Testis (tissue), 3 donors: ENCODE results near the gene PLAAT5. TPM values are rescaled to one million over a fixed set of nuclear protein-coding genes. Genes with fewer than 3 reads are reported as not detected.

Experiments
- DNase-seq: peaks from one replicate; pipeline ENCODE4 v3.0.0-alpha.2; 2019
- H3K27ac ChIP-seq, 2 donors: fragments of 200-600 bp; sonication (generic); one replicate each; pipeline ENCODE4 v1.5.1; 2019
- H3K27me3 ChIP-seq: fragments of 200-600 bp; sonication (generic); one replicate; pipeline ENCODE4 v1.5.1; 2019
- H3K36me3 ChIP-seq: fragments of 200-600 bp; sonication (generic); one replicate; pipeline ENCODE4 v1.5.1; 2017; ENCODE audit warnings: low read depth; ENCODE audit errors: missing control alignments
- H3K4me1 ChIP-seq: fragments of 200-600 bp; sonication (generic); one replicate; pipeline ENCODE4 v1.5.1; 2019
- H3K4me3 ChIP-seq, 2 donors: fragments of 200-600 bp; sonication (generic); one replicate each; pipeline ENCODE4 v1.5.1; 2017 to 2019
- H3K9me3 ChIP-seq: fragments of 200-600 bp; sonication (generic); one replicate; pipeline ENCODE4 v1.5.1; 2017
- CTCF ChIP-seq, 3 experiments: fragments of 450-650 bp in 2 of 3; fragments of 200-600 bp in 1 of 3; sonication (generic) in 1 of 3; IDR thresholded peaks; one replicate each; pipeline ENCODE4 v1.5.1; 2016 to 2019; ENCODE audit warnings: antibody characterized with exemption in 3 of 3, mild to moderate bottlenecking in 2 of 3, moderate library complexity in 1 of 3
- POLR2A ChIP-seq: fragments of 450-650 bp; IDR thresholded peaks from one replicate; pipeline ENCODE4 v1.6.1; 2017; ENCODE audit warnings: antibody characterized with exemption, mild to moderate bottlenecking, moderate library complexity
- WGBS, 2 donors: methylation state at CpG; one replicate each; pipeline ENCODE4 v1.1.5; 2018; 5-methylcytosine and 5-hydroxymethylcytosine counted together
- intact Hi-C: fragments of 100-400 bp; cut with DNase I; formaldehyde crosslinking; loops from one replicate; pipeline ENCODE4 v1.15.1; 2023; ENCODE audit warnings: low total_unique reads
- polyA plus RNA-seq: library from polyadenylated mRNA; stranded (reverse); fragments of 350-450 nt; fragmentation: Illumina TruSeq; extraction: RNeasy Lipid Tissue Mini Kit (QIAGEN cat#74804); gene quantifications from one replicate; pipeline ENCODE4 v1.2.3, GENCODE V29; 2014; ENCODE audit warnings: low read depth, low replicate concordance; ENCODE audit not compliant: insufficient read depth
- total RNA-seq, 2 donors: library from RNA; depleted of rRNA; stranded (reverse); fragments of >200 nt; gene quantifications; one replicate each; pipeline ENCODE4 v1.2.3, GENCODE V29; 2016

The PLAAT5 gene
- total and polyA plus RNA-seq, 3 donors from 2014 or later: 60.6 to 148 (median 92.8) TPM

GRCh38 chr11:63508009-63508408 lies 17.0 kb upstream of the PLAAT5 start:
- peaks cover 15% of the 10 kb centered on the region for H3K4me1 ChIP-seq
- WGBS, 2 donors: 80 to 94% methylated on average over 3 of the region's 3 CpGs
- no peak overlapping the region for H3K27ac ChIP-seq
- no peaks in the 10 kb centered on the region for H3K36me3 ChIP-seq
- no peak overlapping the region for H3K4me3 ChIP-seq
- no peaks in the 10 kb centered on the region for H3K9me3 ChIP-seq
- H3K27me3 ChIP-seq: no peaks in the 10 kb centered on the region
- DNase-seq: peak; percentile 74
- TF ChIP-seq POLR2A (no peak), CTCF (IDR thresholded peaks at IDR 0.05) (peak in 1 of 3 experiments; percentile 20)
- intact Hi-C loops: no loop called here

DNA sequence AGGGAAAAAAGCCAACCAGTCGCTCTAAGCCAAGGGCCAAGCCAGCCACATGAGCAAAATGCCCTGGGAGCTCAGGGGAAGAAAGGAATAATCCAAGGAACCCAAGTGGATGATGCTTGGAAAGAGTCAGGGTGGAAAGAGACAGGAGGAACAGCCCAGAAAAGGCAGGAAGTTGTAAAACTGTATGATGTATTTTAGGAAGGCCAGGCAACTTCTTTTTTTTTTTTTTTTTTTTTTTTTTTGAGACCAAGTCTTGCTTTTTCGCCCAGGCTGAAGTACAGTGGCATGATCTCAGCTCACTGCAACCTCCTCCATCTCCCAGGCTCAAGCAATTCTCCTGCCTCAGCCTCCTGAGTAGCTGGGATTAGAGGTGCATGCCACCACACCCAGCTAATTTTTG lies 16.5 kb upstream of the PLAAT5 start:
- WGBS, 2 donors: 79 to 88% methylated on average over 2 of the region's 2 CpGs
- DNase-seq: no peak
- Histone ChIP-seq H3K36me3 (no peaks in the 10 kb centered on the region), H3K9me3 (no peaks in the 10 kb centered on the region), H3K4me1 (peaks cover 15% of the 10 kb centered on the region), H3K27me3 (no peaks in the 10 kb centered on the region), H3K4me3 (no peak overlapping the region), H3K27ac (no peak overlapping the region)
- no peak for TF ChIP-seq CTCF (IDR thresholded peaks at IDR 0.05)
- no peak for TF ChIP-seq POLR2A
- intact Hi-C loops: no loop called here

DNA sequence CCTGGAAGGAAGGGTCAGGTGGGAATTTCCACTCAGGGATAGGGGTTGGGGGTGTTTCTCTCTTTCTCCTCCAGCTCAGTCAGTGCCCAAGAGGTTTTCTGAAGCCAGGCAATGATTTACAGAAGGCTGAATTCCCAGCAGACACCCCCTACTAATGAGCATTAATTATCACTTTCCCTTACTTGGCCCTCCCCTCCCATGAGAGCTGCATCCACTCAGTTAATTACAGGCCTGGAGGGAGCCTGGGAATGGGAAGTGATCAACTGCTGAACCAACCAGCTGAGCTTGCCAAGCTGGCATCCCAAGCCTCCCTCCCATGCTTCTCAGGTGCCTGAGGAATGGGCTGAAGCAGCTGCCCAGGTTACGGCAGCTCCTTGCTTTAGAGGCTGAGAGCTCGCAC lies 15.9 kb upstream of the PLAAT5 start:
- intact Hi-C loops: no loop called here
- Histone ChIP-seq H3K9me3 (no peaks in the 10 kb centered on the region), H3K4me3 (no peak overlapping the region), H3K36me3 (no peaks in the 10 kb centered on the region), H3K27me3 (no peaks in the 10 kb centered on the region), H3K27ac (no peak overlapping the region), H3K4me1 (peaks cover 15% of the 10 kb centered on the region)
- TF ChIP-seq CTCF (IDR thresholded peaks at IDR 0.05): no peak
- no peak for TF ChIP-seq POLR2A
- 94% methylated on average over 2 of the region's 2 CpGs for WGBS, 2 donors
- no peak for DNase-seq

- H3K27me3 ChIP-seq: no peaks in the 10 kb centered on the region
- no peak within 1 kb of the TSS for H3K27ac ChIP-seq
- intact Hi-C loops: no loop called here
- peaks cover 15% of the 10 kb centered on the region for H3K4me1 ChIP-seq
- DNase-seq: no peak
- no peaks in the 10 kb centered on the region for H3K9me3 ChIP-seq
- H3K36me3 ChIP-seq: no peaks in the 10 kb centered on the region
- TF ChIP-seq CTCF (IDR thresholded peaks at IDR 0.05) (no peak), POLR2A (no peak)
- H3K4me3 ChIP-seq: no peak within 1 kb of the TSS
- 72 to 82% methylated on average over 8 to 15 of the region's 15 CpGs for WGBS, 2 donors
These were observed 15.0 kb upstream of the PLAAT5 start, which contains the start of gene LGALS12 for GRCh38 chr11:63505857-63506528. TSS of gene LGALS12 (plus strand) at chr11:63506084. CDS start at chr11:63506459, 375 bp downstream.
